HG02981 (cell line): ENCODE measurements around the gene SH3RF1.

Experiments used
- ATAC-seq: cut with Tn5 transposase; IDR thresholded peaks from one replicate; pipeline ENCODE4 v1.9.1; 2021; ENCODE audit warnings: mild to moderate bottlenecking, moderate library complexity; ENCODE audit not compliant: unreplicated experiment

Gene SH3RF1

DNA sequence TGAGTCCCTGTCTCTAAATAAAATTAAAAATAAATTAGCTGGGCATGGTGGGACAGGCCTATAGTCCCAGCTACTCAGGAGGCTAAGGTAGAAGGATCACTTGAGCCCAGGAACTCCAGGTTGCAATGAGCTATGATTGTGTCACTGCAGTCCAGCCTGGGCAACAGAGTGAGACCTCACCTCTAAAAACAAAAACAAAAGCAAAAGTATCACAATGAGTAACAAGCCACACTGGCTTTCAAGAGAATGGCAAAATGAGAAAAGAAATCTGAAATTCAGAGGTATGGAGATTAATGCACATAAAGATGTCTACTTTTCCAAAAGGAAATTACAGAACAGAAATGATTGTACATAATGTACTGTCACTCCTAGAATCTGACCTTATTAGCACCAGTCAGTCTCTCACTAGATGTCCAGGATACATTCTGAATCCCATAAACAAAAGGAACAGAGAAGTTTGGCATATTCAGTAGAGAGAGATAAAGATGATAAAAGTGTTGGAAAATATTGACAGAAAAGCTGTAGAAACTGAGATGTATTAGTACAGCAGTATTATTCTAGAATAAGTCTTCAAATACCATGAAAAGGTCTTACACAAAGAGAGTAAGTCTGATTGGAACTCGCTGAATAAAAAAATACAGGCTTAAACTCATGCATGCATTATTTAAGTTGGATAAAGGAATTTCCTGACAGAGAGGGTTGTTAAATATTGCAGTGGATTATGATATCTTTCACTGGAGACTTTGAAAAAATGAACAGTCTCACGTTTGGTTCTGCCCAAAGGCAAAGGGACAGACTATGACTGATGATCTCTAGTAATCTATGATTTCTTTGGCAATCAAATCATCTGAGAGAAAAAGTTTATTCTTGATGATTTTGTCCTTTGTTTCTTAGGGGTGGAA is 102.5 kb downstream of the SH3RF1 start:
- peak; percentile 92 for ATAC-seq

DNA sequence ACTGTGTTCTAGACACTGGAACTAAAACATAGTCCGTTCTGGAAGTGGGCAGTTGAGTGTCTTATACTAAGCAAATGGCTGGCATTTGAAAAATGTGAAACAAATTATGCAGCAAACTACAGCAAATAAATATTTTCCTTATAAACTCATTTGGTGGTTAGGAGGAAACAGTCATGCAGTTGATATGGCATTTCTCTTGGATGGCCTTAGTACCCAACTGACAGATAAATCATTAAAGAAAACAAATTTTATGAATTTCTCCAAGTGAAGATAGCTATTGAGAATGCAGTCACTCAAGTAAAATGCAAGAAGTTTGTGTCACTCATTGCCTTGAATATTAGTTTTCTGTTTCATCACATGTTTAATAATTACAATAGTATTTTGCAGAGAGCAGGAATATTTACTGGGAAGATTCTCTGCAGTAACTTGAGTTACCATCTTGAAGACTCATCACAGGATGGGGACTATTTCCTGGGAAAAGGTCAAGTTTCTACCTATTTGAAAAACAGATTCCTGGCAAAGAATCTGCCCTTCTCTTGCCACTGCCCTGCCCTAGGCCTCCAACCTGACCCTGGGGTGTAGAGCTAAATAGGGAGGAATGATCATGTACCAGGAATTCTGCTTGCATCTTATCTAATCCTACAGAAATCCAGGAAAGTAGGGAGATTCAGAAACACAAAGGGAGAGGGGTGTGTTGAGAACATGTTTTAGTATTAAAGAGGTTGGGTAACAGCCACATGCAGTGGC is 105.9 kb downstream of the SH3RF1 start:
- ATAC-seq: no peak

GRCh38 chr4:169163947-169164668 is 106.6 kb downstream of the SH3RF1 start:
- no peak for ATAC-seq

GRCh38 chr4:169163495-169163894 is 107.3 kb downstream of the SH3RF1 start:
- ATAC-seq: no peak

- no peak for ATAC-seq
Observed at GRCh38 chr4:169160825-169161224, 109.9 kb downstream of the SH3RF1 start.

- no peak for ATAC-seq
Observed at GRCh38 chr4:169159624-169160171, 111.1 kb downstream of the SH3RF1 start.

DNA sequence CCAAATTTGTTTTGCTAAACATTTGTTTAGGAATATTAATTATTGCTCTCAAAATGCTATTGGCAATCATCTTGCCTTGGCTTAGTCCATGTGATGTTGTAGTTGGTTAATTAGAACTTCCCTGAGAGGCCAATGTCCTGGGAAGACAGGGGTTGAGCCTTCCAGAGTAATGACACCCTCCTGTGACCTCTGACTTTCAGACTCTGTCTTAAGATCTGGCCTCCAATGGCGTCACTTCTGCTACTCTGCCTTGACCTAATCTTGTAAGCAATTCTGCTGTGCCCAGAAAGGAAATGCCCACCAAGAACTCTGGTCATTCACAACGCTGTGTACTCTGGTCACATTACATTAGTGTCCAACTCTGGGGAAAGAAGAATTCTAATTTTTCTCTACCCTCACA is 111.9 kb downstream of the SH3RF1 start:
- ATAC-seq: no peak

- ATAC-seq: no peak
Observed at GRCh38 chr4:169158046-169158445, 112.7 kb downstream of the SH3RF1 start.

DNA sequence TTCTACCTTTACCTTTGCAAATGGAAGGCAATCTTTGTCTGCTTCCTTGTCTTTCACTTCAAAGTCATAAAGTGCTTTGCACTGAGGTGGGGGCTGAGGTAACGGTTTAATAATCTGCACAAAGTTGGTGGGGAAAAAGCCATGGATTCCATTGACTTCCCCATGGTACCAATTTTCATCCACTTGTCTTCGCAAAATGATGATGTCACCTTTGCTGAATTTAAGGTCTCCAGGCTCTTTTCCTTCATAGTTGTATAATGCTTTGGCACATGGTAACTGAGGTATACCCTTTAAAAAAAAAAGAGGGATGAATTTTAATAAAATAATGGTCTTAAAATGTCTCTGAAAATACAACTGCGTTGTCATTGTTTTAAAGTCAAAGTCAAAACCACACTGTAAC is 114.4 kb downstream of the SH3RF1 start:
- ATAC-seq: no peak

GRCh38 chr4:169154121-169154520 is 116.6 kb downstream of the SH3RF1 start:
- no peak for ATAC-seq

GRCh38 chr4:169153481-169154087 is 117.2 kb downstream of the SH3RF1 start:
- ATAC-seq: no peak

DNA sequence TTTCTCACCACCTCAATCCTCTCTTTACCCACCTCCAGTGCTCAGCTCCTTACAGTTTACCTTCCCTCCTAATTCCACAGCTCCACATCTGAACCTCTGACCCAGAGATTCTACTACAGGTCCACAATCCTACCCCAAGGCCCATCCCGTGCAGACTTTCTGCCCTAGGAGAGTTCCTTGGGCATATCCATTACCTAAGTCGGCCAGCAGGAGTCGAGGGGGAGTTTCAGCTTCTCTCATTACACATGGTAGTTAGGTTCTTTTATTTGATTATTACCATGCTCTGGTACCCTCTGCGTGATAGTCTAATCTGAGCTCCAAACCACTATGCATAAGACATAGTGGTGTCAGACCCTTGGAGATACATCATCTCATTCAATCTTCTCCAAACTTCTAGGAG is 117.9 kb downstream of the SH3RF1 start:
- no peak for ATAC-seq

GRCh38 chr4:169152098-169152497 is 118.7 kb downstream of the SH3RF1 start:
- no peak for ATAC-seq

DNA sequence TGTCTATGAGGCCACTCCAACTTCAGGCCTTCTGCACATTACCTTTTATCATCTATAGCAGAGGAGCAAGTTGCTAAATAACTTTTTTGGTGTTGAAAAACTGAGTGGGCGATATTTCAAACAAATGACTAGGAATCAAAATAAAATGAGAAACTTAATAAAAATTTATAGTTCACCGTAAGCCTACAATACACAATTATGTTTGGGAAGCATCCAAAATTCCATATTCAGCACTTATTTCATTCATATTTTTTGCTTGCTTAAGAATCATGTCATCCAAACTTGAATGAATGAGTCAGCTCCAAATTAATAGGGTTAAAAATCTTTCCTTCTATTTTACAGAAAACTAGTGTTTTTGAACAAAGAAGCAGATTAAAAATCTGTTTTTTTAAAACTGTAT is 119.1 kb downstream of the SH3RF1 start:
- no peak for ATAC-seq

- no peak for ATAC-seq
Observed at GRCh38 chr4:169150806-169151205, 120.0 kb downstream of the SH3RF1 start.

- no peak for ATAC-seq
Observed at GRCh38 chr4:169148885-169149284, 121.9 kb downstream of the SH3RF1 start.

DNA sequence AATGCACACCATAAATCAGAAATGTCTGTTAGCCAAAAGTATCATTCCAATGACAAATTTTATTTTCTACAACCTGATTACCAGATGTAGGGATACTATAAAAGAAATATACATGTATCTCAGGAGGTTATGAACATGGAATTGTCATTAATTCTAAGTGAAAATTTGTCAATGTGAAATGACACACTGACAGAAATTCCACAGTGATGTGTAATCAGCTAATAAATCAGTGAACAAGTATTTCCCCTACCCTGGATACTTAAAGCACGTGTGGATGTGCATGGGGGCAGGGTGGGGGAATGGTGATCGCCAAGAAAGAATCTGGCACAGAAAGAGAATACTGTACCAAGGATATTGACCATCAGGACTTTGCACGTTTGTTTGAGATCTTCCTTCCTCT is 123.6 kb downstream of the SH3RF1 start:
- no peak for ATAC-seq

DNA sequence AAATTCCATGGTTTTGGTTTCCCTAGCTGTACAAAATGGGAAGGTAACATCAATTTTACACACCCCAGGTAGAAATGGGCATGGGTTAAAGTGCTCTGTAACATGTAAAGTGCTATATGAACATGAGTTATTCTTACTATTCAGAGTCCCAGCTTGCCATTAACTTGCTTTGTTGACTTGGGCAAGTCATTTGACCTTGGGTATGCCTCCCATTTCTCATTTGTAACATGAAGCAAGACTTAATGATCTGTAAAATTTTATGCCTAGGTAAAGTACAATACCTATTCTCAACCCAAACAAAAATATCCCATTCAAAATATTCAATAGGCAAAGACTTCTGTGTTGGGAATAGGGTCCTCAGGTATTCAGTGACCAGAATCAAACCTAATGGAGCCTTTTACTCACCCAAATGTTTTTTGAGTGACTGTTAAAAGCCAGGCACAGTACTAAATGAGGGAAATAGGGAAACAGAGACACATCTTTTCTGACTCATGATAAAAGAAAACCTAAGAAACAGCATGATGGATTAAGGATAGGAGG is 126.6 kb downstream of the SH3RF1 start:
- no peak for ATAC-seq

DNA sequence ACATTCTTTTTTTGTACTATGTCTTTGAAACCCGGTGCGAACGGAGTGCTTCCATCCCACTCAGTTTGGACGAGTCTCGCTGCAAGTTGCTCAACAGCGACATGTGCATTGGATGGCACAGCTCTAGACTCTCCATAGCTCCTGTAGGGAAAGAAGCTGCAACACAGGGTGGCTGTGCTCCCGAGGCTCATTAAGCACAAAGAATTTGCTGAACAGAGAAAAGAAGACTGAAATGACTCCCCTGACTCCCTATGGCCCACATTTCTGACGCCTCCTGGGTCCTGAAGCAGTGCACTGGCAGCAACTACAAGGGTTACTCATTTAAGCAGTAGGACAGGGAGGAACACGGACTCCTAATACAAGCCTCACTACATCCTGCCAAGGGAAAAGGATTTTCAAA is 127.4 kb downstream of the SH3RF1 start:
- no peak for ATAC-seq

DNA sequence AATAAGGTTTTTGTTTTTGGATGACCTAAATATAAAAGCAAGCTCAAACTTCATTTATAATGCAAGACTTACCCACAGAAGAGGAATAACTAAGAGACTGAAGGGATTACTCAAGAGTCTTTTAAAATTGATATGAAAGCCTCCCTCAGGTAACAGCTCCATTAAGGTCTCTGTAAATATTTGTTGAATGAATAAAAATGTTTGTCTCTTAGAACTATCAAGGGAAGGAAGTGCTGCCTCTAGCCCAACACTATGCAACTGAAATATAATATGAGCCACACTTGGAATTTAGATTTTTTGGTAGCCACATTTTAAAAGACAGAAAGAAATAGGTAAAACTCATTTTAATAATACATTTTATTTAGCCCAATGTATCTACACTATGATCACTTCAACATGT is 127.8 kb downstream of the SH3RF1 start:
- ATAC-seq: no peak

DNA sequence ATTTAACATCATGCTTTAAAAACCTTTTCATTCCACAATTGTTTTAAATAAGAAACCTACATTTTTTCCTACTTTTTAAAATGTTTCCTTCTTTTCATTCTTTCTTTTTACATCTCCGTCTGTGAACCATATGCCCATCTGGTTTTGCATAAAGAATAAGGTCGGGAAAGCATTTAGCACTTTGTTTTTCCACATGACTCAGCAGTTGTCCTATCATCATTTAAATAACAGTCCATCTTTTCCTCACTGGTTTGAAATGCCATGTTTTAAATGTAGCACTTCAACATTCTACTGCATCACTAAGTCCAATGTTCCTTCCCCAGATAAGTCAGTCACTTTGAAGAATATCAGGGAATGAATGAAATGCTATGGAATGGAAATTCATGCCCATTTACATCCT is 128.4 kb downstream of the SH3RF1 start:
- ATAC-seq: no peak
